Keratinocyte (primary cell): Measurements from ENCODE around the gene MAVS. TPM values are rescaled to one million over a fixed set of nuclear protein-coding genes. Genes with fewer than 3 reads are reported as not detected.

ENCODE experiments used
- DNase-seq: peaks from one replicate; pipeline ENCODE4 v3.0.0-alpha.2; 2011; ENCODE audit warnings: low read depth, missing footprints, low spot score
- FAIRE-seq: peaks from 2 replicates; lab custom pipeline; 2011; peaks lifted over from hg19 to GRCh38; lab: Jason Lieb, UNC
- H2AFZ ChIP-seq: 2 replicates; pipeline ENCODE4 v1.6.0; 2012; ENCODE audit warnings: low read length, control low read depth, inconsistent platforms; ENCODE audit not compliant: control insufficient read depth
- H3K27ac ChIP-seq: 2 replicates; pipeline ENCODE4 v1.5.1; 2011; ENCODE audit warnings: low read length; ENCODE audit not compliant: control insufficient read depth, insufficient read depth
- H3K27me3 ChIP-seq: 3 replicates; pipeline ENCODE4 v1.6.0; 2011; ENCODE audit warnings: low read length; ENCODE audit not compliant: control insufficient read depth, insufficient read depth; ENCODE audit errors: extremely low read depth
- H3K36me3 ChIP-seq, 2 experiments: 2 replicates in 1 of 2; 3 replicates in 1 of 2; pipeline ENCODE4 v1.5.1; 2011; ENCODE audit warnings: low read length in 2 of 2, mild to moderate bottlenecking in 1 of 2; ENCODE audit not compliant: control insufficient read depth in 2 of 2, insufficient read depth in 2 of 2; ENCODE audit errors: extremely low read depth in 1 of 2
- H3K4me1 ChIP-seq: 3 replicates; pipeline ENCODE4 v1.5.1; 2011; ENCODE audit warnings: low read length; ENCODE audit not compliant: control insufficient read depth, insufficient read depth; ENCODE audit errors: extremely low read depth
- H3K4me2 ChIP-seq: 3 replicates; pipeline ENCODE4 v1.6.0; 2011; ENCODE audit warnings: low read depth, low read length; ENCODE audit not compliant: control insufficient read depth, insufficient read depth; ENCODE audit errors: extremely low read depth
- H3K4me3 ChIP-seq, 3 experiments: fragments of 200-600 bp in 1 of 3; sonication (generic) in 1 of 3; 2 replicates in 2 of 3; 3 replicates in 1 of 3; pipeline ENCODE4 v1.5.1; 2011 to 2016; ENCODE audit warnings: low read length in 3 of 3, mild to moderate bottlenecking in 3 of 3, control low read depth in 2 of 3, inconsistent platforms in 1 of 3, low read depth in 1 of 3, mixed read lengths in 1 of 3, mixed run types in 1 of 3, moderate library complexity in 1 of 3; ENCODE audit not compliant: control insufficient read depth in 2 of 3, insufficient read depth in 2 of 3; ENCODE audit errors: extremely low read depth in 1 of 3
- H3K79me2 ChIP-seq: 2 replicates; pipeline ENCODE4 v1.6.0; 2012; ENCODE audit warnings: low read length; ENCODE audit not compliant: control insufficient read depth, insufficient read depth
- H3K9ac ChIP-seq: 3 replicates; pipeline ENCODE4 v1.6.0; 2011; ENCODE audit warnings: low read length; ENCODE audit not compliant: control insufficient read depth, insufficient read depth; ENCODE audit errors: extremely low read depth
- H3K9me1 ChIP-seq: 3 replicates; pipeline ENCODE4 v1.6.0; 2011; ENCODE audit warnings: low read length; ENCODE audit not compliant: control insufficient read depth, insufficient read depth; ENCODE audit errors: extremely low read depth
- H3K9me3 ChIP-seq: 2 replicates; pipeline ENCODE4 v1.5.1; 2012; ENCODE audit warnings: low read depth, low read length; ENCODE audit not compliant: control insufficient read depth
- H4K20me1 ChIP-seq: 3 replicates; pipeline ENCODE4 v1.6.0; 2011; ENCODE audit warnings: low read length; ENCODE audit not compliant: control insufficient read depth, insufficient read depth; ENCODE audit errors: extremely low read depth
- EZH2 ChIP-seq: IDR thresholded peaks from one replicate; pipeline ENCODE4 v1.6.1; 2012; ENCODE audit warnings: inconsistent platforms, mild to moderate bottlenecking, low read length, moderate library complexity
- dilution Hi-C: fragments of 300-500 bp; cut with MboI; formaldehyde crosslinking; loops from one replicate; pipeline ENCODE4 v1.7.0; 2020; ENCODE audit warnings: low sequenced_read_pairs; ENCODE audit not compliant: extremely low pct_ligation_motif_present
- polyA plus RNA-seq, 5 experiments: library from polyadenylated mRNA; depleted of rRNA in 3 of 5; stranded (reverse) in 3 of 5; stranded (forward) in 1 of 5; unstranded in 1 of 5; fragments of >200 nt; gene quantifications; 1 replicate in 1 of 5; 2 replicates in 3 of 5; 3 replicates in 1 of 5; pipeline versions ENCODE4 v1.2.1 to v1.2.3, GENCODE V29; 2011 to 2012; ENCODE audit warnings: missing spikeins in 2 of 5, low read depth in 1 of 5, low replicate concordance in 1 of 5
- TF ChIP-seq, protein P1 (sequence below), 3 experiments: IDR thresholded peaks in 1 of 3; conservative IDR thresholded peaks in 1 of 3; optimal IDR thresholded peaks in 1 of 3; 2 replicates in 2 of 3; 3 replicates in 1 of 3; pipeline versions ENCODE3 to v1.5.1; 2011; ENCODE audit warnings: low read length in 3 of 3, mild to moderate bottlenecking in 3 of 3, moderate library complexity in 2 of 3, control low read depth in 1 of 3, inconsistent platforms in 1 of 3; ENCODE audit not compliant: insufficient read depth in 2 of 3; ENCODE audit errors: extremely low read depth in 1 of 3

Gene MAVS
- polyA plus RNA-seq, 1 donor (not counting 4 experiments of a cell fraction or from before 2014, with no cell fraction given): 15.1 TPM

DNA sequence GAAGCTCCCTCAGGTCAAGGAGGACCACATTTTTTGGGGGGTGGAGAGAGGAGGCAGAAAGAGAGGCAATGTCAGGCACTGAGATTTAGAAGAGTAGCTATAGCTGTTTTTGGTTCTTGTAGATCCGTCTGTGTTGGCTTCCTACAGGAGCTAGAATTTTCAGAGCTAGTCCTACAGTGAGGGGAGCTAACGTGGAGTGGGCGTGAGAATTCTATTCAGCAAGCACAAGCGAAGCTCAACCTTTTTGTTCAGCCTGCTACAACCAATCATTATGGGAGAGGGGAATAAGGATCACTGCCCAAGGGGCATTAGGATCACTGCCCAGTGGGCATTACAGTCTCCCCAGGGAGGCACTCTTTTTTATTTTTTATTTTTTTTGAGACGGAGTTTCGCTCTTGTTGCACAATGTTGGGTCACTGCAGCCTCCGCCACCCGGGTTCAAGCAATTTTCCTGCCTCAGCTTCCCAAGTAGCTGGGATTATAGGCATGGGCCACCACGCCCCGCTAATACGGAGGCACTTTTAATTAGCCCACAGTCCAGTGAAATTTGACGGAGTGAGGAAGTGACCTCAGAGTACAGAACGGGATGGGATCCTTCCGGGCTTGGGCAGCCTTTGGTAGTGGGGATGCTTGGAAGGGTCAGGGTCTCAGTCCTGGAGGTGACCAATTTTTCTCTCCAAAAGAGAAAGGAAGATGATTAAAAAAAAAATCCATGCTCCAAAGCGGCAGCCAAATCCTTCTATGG, 41.4 kb downstream of the MAVS start:
- Histone ChIP-seq H4K20me1 (peaks cover 26% of the 10 kb centered on the region), H3K9me1 (no peaks in the 10 kb centered on the region), H3K27me3 (no peaks in the 10 kb centered on the region), H3K9me3 (no peaks in the 10 kb centered on the region), H3K27ac (peak overlapping the region; percentile 71), H3K4me2 (peak overlapping the region; percentile 84), H3K4me3 (peak overlapping the region; percentile 70 to 91 (median 90)), H2AFZ (peak overlapping the region; percentile 42), H3K4me1 (peaks cover 32% of the 10 kb centered on the region), H3K9ac (peak overlapping the region; percentile 89), H3K36me3 (peaks cover 0 to 9% of the 10 kb centered on the region in 2 experiments), H3K79me2 (peaks cover 56% of the 10 kb centered on the region)
- DNase-seq: no peak
- TF ChIP-seq, protein P1, sequence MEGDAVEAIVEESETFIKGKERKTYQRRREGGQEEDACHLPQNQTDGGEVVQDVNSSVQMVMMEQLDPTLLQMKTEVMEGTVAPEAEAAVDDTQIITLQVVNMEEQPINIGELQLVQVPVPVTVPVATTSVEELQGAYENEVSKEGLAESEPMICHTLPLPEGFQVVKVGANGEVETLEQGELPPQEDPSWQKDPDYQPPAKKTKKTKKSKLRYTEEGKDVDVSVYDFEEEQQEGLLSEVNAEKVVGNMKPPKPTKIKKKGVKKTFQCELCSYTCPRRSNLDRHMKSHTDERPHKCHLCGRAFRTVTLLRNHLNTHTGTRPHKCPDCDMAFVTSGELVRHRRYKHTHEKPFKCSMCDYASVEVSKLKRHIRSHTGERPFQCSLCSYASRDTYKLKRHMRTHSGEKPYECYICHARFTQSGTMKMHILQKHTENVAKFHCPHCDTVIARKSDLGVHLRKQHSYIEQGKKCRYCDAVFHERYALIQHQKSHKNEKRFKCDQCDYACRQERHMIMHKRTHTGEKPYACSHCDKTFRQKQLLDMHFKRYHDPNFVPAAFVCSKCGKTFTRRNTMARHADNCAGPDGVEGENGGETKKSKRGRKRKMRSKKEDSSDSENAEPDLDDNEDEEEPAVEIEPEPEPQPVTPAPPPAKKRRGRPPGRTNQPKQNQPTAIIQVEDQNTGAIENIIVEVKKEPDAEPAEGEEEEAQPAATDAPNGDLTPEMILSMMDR (optimal IDR thresholded peaks at IDR 0.05 in 1 of 3, IDR thresholded peaks at IDR 0.05 in 1 of 3, conservative IDR thresholded peaks at IDR 0.05 in 1 of 3; ENCODE audit: extremely low read depth in 1 of 3, insufficient read depth in 2 of 3, low read length in 3 of 3): no peak
- TF ChIP-seq EZH2: no peak
- dilution Hi-C loops: no loop called here
- FAIRE-seq: no peak

DNA sequence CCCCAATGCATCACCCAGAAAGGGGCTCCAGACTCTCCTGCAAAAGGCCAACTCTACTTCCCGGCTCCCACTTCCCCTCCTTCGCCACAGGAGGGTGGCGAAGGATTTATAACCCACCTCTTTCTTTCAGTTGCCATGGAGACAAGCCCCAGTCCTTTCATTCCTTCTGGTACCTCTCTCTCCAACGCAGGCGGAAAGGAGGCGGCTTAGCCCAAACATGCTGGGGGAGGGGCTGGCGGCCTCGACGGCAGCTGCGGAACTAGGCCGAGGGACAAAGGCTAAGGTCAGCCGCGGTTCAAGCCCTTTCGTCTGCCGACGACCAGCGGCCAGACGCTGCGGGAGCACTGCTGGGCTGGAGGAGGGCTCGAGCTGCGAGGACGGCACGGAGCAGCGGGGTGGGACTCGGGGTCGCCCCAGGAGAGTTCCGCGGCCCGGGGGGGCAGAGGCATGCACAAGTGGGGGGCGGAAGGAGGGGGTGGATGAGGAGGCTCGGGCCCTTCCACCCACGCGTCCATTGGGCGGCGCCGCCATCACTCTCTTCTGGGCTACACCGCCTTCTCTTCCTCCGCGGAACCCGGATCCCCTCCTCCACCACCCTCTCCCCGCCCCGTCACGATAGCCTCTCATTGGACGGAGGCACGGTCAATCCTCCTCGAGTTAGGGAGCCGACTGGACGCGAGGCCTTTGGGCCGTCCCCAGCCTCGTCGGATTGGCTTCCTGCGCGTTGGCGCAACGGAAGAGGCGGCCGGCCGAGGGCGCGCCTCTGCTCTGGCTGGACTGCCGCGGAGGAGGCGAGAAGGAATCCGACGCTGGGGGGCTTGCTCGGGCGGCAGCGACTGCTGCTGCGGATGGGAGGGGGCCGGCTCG, 42.2 kb downstream of the MAVS start, which contains the start of gene PANK2:
Gene PANK2, plus strand, starts transcription at position 766 of the 867 bp plus-strand sequence.
- dilution Hi-C loops: no loop called here
- no peak for TF ChIP-seq EZH2
- TF ChIP-seq, protein P1 (optimal IDR thresholded peaks at IDR 0.05 in 1 of 3, IDR thresholded peaks at IDR 0.05 in 1 of 3, conservative IDR thresholded peaks at IDR 0.05 in 1 of 3; ENCODE audit: extremely low read depth in 1 of 3, insufficient read depth in 2 of 3, low read length in 3 of 3): peak; percentile 16 to 45 (median 43)
- peak within 1 kb of the TSS; percentile 70 to 91 (median 90) for H3K4me3 ChIP-seq
- peak within 1 kb of the TSS; percentile 90 for H2AFZ ChIP-seq
- H3K27me3 ChIP-seq: no peaks in the 10 kb centered on the region
- FAIRE-seq: peak; percentile 39
- no peaks in the 10 kb centered on the region for H3K9me1 ChIP-seq
- peaks cover 64% of the 10 kb centered on the region for H3K79me2 ChIP-seq
- H3K4me1 ChIP-seq: peaks cover 40% of the 10 kb centered on the region
- peak; percentile 78 for DNase-seq
- H3K36me3 ChIP-seq: peaks cover 0 to 10% of the 10 kb centered on the region in 2 experiments
- peak within 1 kb of the TSS; percentile 89 for H3K9ac ChIP-seq
- no peaks in the 10 kb centered on the region for H3K9me3 ChIP-seq
- peak within 1 kb of the TSS; percentile 83 for H3K27ac ChIP-seq
- peaks cover 34% of the 10 kb centered on the region for H4K20me1 ChIP-seq
- H3K4me2 ChIP-seq: peak within 1 kb of the TSS; percentile 84
